ENCODE data around the gene GPC6.

Gene GPC6

DNA sequence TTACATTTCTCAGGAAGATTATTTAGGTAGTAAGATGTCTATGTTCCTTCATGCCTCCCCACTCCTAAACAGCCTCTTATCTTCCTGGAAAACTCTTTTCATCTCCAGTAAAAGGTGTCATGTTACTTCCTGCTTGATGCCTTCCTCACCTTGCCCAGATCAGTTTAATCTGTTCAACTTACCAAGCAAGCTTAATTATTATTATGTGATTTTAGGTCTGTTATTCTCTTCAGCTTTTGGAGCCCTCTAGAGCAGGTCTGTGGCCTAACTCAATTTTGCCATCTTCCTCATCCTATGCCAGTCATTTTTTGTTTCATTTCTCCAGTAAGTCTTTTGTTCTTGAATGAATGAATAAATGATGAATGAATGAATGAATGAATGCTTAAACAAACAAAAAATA lies 724.5 kb downstream of the GPC6 start:
- no peak for DNase-seq (ENCODE audit: low read depth, low spot score)
- H3K4me3 ChIP-seq (ENCODE audit: low read depth, low read length): no peak overlapping the region
- CTCF ChIA-PET: no interaction called here
- TF ChIP-seq, protein P1, sequence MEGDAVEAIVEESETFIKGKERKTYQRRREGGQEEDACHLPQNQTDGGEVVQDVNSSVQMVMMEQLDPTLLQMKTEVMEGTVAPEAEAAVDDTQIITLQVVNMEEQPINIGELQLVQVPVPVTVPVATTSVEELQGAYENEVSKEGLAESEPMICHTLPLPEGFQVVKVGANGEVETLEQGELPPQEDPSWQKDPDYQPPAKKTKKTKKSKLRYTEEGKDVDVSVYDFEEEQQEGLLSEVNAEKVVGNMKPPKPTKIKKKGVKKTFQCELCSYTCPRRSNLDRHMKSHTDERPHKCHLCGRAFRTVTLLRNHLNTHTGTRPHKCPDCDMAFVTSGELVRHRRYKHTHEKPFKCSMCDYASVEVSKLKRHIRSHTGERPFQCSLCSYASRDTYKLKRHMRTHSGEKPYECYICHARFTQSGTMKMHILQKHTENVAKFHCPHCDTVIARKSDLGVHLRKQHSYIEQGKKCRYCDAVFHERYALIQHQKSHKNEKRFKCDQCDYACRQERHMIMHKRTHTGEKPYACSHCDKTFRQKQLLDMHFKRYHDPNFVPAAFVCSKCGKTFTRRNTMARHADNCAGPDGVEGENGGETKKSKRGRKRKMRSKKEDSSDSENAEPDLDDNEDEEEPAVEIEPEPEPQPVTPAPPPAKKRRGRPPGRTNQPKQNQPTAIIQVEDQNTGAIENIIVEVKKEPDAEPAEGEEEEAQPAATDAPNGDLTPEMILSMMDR (IDR thresholded peaks at IDR 0.05; ENCODE audit: insufficient read depth, low read length, missing control alignments): peak; percentile 16
- POLR2A ChIA-PET: no interaction called here

DNA sequence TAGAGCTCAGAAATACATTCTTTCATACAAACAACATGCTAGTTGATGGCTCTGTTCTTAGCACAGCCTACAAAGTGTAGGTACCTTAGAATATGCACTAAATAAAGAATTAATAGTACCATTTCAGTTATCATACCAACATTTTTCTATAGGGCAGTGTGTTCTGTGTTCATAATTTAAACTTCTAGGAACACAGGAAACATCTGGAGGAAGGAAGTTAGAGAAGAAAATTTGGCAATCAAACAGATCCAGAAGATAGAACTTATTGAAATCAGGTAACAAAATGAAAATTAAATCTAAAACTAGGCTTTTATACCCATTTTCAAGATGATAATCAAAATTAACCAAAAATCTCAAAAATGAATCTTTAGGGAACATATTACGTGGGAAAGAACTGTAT lies 725.3 kb downstream of the GPC6 start:
- ChIA-PET POLR2A (no interaction called here), CTCF (no interaction called here)
- DNase-seq (ENCODE audit: low read depth, low spot score): no peak

DNA sequence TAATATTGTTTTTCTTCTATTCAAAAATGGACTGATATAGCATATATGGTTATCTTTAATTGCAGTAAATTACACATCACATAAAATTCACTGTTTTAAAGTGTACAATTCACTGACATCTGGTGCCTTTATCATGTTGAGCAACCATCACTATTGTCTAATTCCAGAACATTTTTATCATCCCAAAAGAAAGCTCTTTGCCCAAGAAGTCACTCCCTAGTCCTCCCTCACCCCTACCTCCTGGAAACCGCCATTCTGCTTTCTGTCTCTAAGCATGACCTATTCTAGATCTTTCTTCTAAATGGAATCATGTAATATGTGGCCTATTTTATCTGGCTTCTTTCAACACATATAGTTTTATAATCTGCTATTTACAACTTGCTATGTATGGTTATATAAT lies 727.2 kb downstream of the GPC6 start:
- POLR2A ChIA-PET: no interaction called here
- DNase-seq (ENCODE audit: low read depth, low spot score): no peak
- TF ChIP-seq, protein P1 (IDR thresholded peaks at IDR 0.05; ENCODE audit: insufficient read depth, low read length, missing control alignments): no peak
- CTCF ChIA-PET: no interaction called here
- no peak overlapping the region for H3K4me3 ChIP-seq (ENCODE audit: low read depth, low read length)

More for the DNA sequence above, 725.3 kb downstream of the GPC6 start:
- no peak overlapping the region for H3K4me3 ChIP-seq (ENCODE audit: low read depth, low read length)
- TF ChIP-seq, protein P1 (IDR thresholded peaks at IDR 0.05; ENCODE audit: insufficient read depth, low read length, missing control alignments): no peak

DNA sequence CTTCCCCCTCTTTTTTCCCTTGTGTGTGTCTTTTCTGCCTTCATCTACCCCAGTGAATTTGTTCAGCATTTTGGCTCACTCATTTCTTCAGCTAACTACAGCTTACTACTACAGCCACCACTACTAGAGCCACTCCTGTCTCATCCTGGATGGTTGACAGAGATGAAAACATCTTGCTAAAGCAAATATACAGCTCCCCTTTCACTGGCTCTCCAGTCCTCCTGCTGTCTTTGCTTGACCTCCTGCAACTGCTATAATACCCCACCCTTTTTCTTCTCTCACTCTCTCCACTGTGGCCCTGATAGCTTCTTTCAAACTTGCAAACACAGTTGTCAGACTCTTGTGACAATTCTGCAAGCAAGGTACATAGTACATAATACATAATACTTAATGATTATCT lies 729.3 kb downstream of the GPC6 start:
- no peak overlapping the region for H3K4me3 ChIP-seq (ENCODE audit: low read depth, low read length)
- TF ChIP-seq, protein P1 (IDR thresholded peaks at IDR 0.05; ENCODE audit: insufficient read depth, low read length, missing control alignments): no peak
- POLR2A ChIA-PET: no interaction called here
- no peak for DNase-seq (ENCODE audit: low read depth, low spot score)
- CTCF ChIA-PET: no interaction called here

DNA sequence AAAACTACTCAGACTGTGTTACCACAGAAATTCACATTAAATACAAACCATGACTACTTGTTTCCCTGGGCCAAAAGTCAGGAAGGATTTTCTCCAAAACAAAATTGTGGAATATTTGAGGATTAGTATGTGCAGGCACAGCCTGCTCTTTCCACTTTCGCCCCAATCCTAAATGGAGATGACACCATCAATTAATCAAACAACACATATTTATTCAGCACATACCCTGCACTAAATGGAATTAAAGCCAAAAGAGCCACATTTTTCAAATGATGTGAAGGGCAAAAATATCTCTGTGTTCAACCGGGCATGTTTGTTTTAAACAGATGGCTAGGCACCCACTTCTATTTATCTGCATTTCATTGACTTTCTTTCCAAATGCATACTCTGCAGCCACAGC lies 729.8 kb downstream of the GPC6 start:
- no peak for DNase-seq (ENCODE audit: low read depth, low spot score)
- ChIA-PET POLR2A (no interaction called here), CTCF (no interaction called here)
- H3K4me3 ChIP-seq (ENCODE audit: low read depth, low read length): no peak overlapping the region
- TF ChIP-seq, protein P1 (IDR thresholded peaks at IDR 0.05; ENCODE audit: insufficient read depth, low read length, missing control alignments): no peak

DNA sequence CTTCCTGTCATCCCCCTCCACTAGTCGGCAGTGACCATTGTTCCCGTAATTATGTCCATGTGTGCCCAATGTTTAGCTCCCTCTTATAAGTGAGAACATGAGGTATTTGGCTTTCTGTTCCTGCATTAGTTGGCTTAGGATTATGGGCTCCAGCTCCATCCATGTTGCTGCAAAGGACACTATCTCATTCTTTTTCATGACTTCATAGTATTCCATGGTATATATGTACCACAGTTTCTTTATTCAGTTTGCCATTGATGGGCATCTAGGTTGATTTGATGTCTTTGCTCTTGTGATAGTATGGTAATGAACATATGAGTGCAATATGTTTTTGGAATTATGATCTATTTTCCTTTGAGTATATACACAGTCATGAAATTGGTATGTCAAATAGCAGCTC lies 730.8 kb downstream of the GPC6 start:
- DNase-seq (ENCODE audit: low read depth, low spot score): no peak
- no peak overlapping the region for H3K4me3 ChIP-seq (ENCODE audit: low read depth, low read length)
- ChIA-PET CTCF (interaction anchor here (0.9 kb wide), 1 partner anchor 31 kb away, joined by 3 read pairs; no protein-coding TSS in a partner anchor), POLR2A (no interaction called here)
- TF ChIP-seq, protein P1 (IDR thresholded peaks at IDR 0.05; ENCODE audit: insufficient read depth, low read length, missing control alignments): no peak

All from AG04449 (cell line).